H9 (cell line): Measurements from ENCODE around the gene NRDE2. TPM values are rescaled to one million over a fixed set of nuclear protein-coding genes. Genes with fewer than 3 reads are reported as not detected.

ENCODE experiments used
- DNase-seq: peaks from one replicate; pipeline ENCODE4 v3.0.0-alpha.2; 2017
- H2AFZ ChIP-seq: one replicate; pipeline ENCODE4 v1.6.1; 2013; ENCODE audit warnings: mild to moderate bottlenecking, low read length, control low read depth, moderate library complexity
- H2AK5ac ChIP-seq: 2 replicates; pipeline ENCODE4 v1.6.1; 2013; ENCODE audit warnings: low read length, control low read depth, mixed read lengths; ENCODE audit not compliant: insufficient read length
- H2BK120ac ChIP-seq: one replicate; pipeline ENCODE4 v1.6.1; 2013; ENCODE audit warnings: low read depth, mild to moderate bottlenecking, low read length, control low read depth, inconsistent platforms; ENCODE audit not compliant: poor library complexity, severe bottlenecking
- H2BK12ac ChIP-seq: 2 replicates; pipeline ENCODE4 v1.6.1; 2013; ENCODE audit warnings: low read length, control low read depth, mixed read lengths, low read depth; ENCODE audit not compliant: insufficient read length
- H2BK15ac ChIP-seq: 2 replicates; pipeline ENCODE4 v1.6.1; 2013; ENCODE audit warnings: low read depth, low read length, control low read depth
- H2BK20ac ChIP-seq: one replicate; pipeline ENCODE4 v1.6.1; 2013; ENCODE audit warnings: low read depth, mild to moderate bottlenecking, low read length, control low read depth, inconsistent platforms; ENCODE audit not compliant: poor library complexity, severe bottlenecking
- H2BK5ac ChIP-seq: 2 replicates; pipeline ENCODE4 v1.6.1; 2013; ENCODE audit warnings: low read length, control low read depth, mixed read lengths; ENCODE audit not compliant: insufficient read length
- H3K14ac ChIP-seq: 2 replicates; pipeline ENCODE4 v1.6.1; 2013; ENCODE audit warnings: low read length, control low read depth; ENCODE audit not compliant: insufficient read depth
- H3K18ac ChIP-seq: 2 replicates; pipeline ENCODE4 v1.6.1; 2013; ENCODE audit warnings: low read depth, mild to moderate bottlenecking, mixed read lengths, low read length, control low read depth; ENCODE audit not compliant: insufficient read length
- H3K23ac ChIP-seq: 2 replicates; pipeline ENCODE4 v1.6.1; 2013; ENCODE audit warnings: low read length, control low read depth, mixed read lengths, low read depth; ENCODE audit not compliant: insufficient read length
- H3K23me2 ChIP-seq: 2 replicates; pipeline ENCODE4 v1.6.1; 2013; ENCODE audit warnings: low read depth, mild to moderate bottlenecking, mixed read lengths, low read length, control low read depth; ENCODE audit not compliant: insufficient read length, poor library complexity, severe bottlenecking
- H3K27ac ChIP-seq: 2 replicates; pipeline ENCODE4 v1.5.1; 2013; ENCODE audit warnings: low read length, control low read depth, mixed read lengths, low read depth; ENCODE audit not compliant: insufficient read length
- H3K27me3 ChIP-seq: 2 replicates; pipeline ENCODE4 v1.6.1; 2013; ENCODE audit warnings: low read length, control low read depth, inconsistent platforms; ENCODE audit not compliant: insufficient read depth
- H3K4ac ChIP-seq: 2 replicates; pipeline ENCODE4 v1.6.1; 2013; ENCODE audit warnings: low read depth, mild to moderate bottlenecking, control low read depth, inconsistent platforms, low read length, moderate library complexity
- H3K4me1 ChIP-seq: 2 replicates; pipeline ENCODE4 v1.6.1; 2013; ENCODE audit warnings: low read length, control low read depth, inconsistent platforms; ENCODE audit not compliant: insufficient read depth
- H3K4me2 ChIP-seq: 2 replicates; pipeline ENCODE4 v1.6.1; 2013; ENCODE audit warnings: low read length, control low read depth, mixed read lengths; ENCODE audit not compliant: insufficient read length, insufficient read depth
- H3K56ac ChIP-seq: 2 replicates; pipeline ENCODE4 v1.6.1; 2013; ENCODE audit warnings: low read depth, mild to moderate bottlenecking, mixed read lengths, low read length, control low read depth; ENCODE audit not compliant: insufficient read length
- H3K79me1 ChIP-seq: 2 replicates; pipeline ENCODE4 v1.6.1; 2013; ENCODE audit warnings: low read depth, mild to moderate bottlenecking, moderate library complexity, low read length, control low read depth, inconsistent platforms; ENCODE audit not compliant: insufficient read depth, poor library complexity, severe bottlenecking
- H3K79me2 ChIP-seq: 2 replicates; pipeline ENCODE4 v1.6.1; 2013; ENCODE audit warnings: low read length, control low read depth, inconsistent platforms; ENCODE audit not compliant: insufficient read depth
- H3K9ac ChIP-seq: 2 replicates; pipeline ENCODE4 v1.6.1; 2013; ENCODE audit warnings: low read length, control low read depth, mixed read lengths; ENCODE audit not compliant: insufficient read length; ENCODE audit errors: extremely low read depth
- H3K9me3 ChIP-seq: one replicate; pipeline ENCODE4 v1.6.1; 2013; ENCODE audit warnings: low read depth, low read length, inconsistent platforms; ENCODE audit not compliant: control insufficient read depth
- H3T11ph ChIP-seq: one replicate; pipeline ENCODE4 v1.6.1; 2013; ENCODE audit warnings: mild to moderate bottlenecking, low read length, control low read depth, inconsistent platforms
- H4K20me1 ChIP-seq: one replicate; pipeline ENCODE4 v1.6.1; 2013; ENCODE audit not compliant: control insufficient read depth, insufficient read length, insufficient read depth
- H4K5ac ChIP-seq: 2 replicates; pipeline ENCODE4 v1.6.1; 2013; ENCODE audit warnings: low read depth, mild to moderate bottlenecking, mixed read lengths, low read length, control low read depth; ENCODE audit not compliant: insufficient read length
- H4K8ac ChIP-seq: replicated peaks from 2 replicates; pipeline ENCODE4 v1.6.1; 2013; ENCODE audit warnings: low read length, control low read depth, mixed read lengths, low read depth; ENCODE audit not compliant: insufficient read length
- H4K91ac ChIP-seq: 2 replicates; pipeline ENCODE4 v1.6.1; 2013; ENCODE audit warnings: low read depth, mild to moderate bottlenecking, moderate library complexity, mixed read lengths, low read length, control low read depth; ENCODE audit not compliant: insufficient read length
- H3K27ac Mint-ChIP-seq, 3 experiments: 2 replicates in 2 of 3; 3 replicates in 1 of 3; pipeline ENCODE4 v1.8.0; 2020 to 2021; ENCODE audit warnings: mixed read lengths in 3 of 3, mild to moderate bottlenecking in 1 of 3, moderate library complexity in 1 of 3
- H3K27me3 Mint-ChIP-seq: 2 replicates; pipeline ENCODE4 v1.8.0; 2021; ENCODE audit warnings: low read depth, mild to moderate bottlenecking, moderate library complexity, mixed read lengths
- H3K36me3 Mint-ChIP-seq, 3 experiments: 2 replicates in 2 of 3; 3 replicates in 1 of 3; pipeline ENCODE4 v1.8.0; 2020 to 2021; ENCODE audit warnings: low read depth in 3 of 3, mixed read lengths in 3 of 3; ENCODE audit not compliant: insufficient read depth in 1 of 3
- H3K4me1 Mint-ChIP-seq, 2 experiments: 2 replicates each; pipeline ENCODE4 v1.8.0; 2020; ENCODE audit warnings: mixed read lengths in 2 of 2
- H3K4me3 Mint-ChIP-seq, 2 experiments: 2 replicates in 1 of 2; 3 replicates in 1 of 2; pipeline ENCODE4 v1.8.0; 2020 to 2021; ENCODE audit warnings: mild to moderate bottlenecking in 2 of 2, mixed read lengths in 2 of 2, moderate library complexity in 1 of 2
- H3K9me3 Mint-ChIP-seq, 2 experiments: 2 replicates in 1 of 2; 3 replicates in 1 of 2; pipeline ENCODE4 v1.8.0; 2020; ENCODE audit warnings: mild to moderate bottlenecking in 2 of 2, mixed read lengths in 2 of 2, moderate library complexity in 1 of 2
- CTCF ChIP-seq: fragments of 200-600 bp; sonication (generic); conservative IDR thresholded peaks from 3 replicates; pipeline ENCODE4 v1.8.0; 2021; ENCODE audit warnings: antibody characterized with exemption, mild to moderate bottlenecking
- total RNA-seq: library from RNA; stranded (reverse); gene quantifications from 2 replicates; pipeline ENCODE4 v1.2.1, GENCODE V29; 2021

The NRDE2 gene
- total RNA-seq, 1 experiment from 2014 or later, result 21.2 TPM

GRCh38 chr14:90304502-90304901 is 27.2 kb downstream of the NRDE2 start:
- Histone ChIP-seq H3K79me1 (no peaks in the 10 kb centered on the region), H2BK20ac (no peak overlapping the region), H2BK120ac (no peak overlapping the region), H4K20me1 (no peaks in the 10 kb centered on the region), H3K14ac (no peak overlapping the region), H3K27ac (no peak overlapping the region), H3K23ac (no peak overlapping the region), H3K4me1 (peaks cover 14% of the 10 kb centered on the region; the same call in 1 of the 2 replicates), H3K27me3 (no peaks in the 10 kb centered on the region), H3K18ac (no peak overlapping the region), H2BK12ac (no peak overlapping the region), H3K23me2 (no peaks in the 10 kb centered on the region), H4K91ac (no peak overlapping the region), H4K5ac (no peak overlapping the region), H2AFZ (no peak overlapping the region), H4K8ac (no peak overlapping the region), H3K56ac (no peak overlapping the region), H3K4me2 (no peak overlapping the region), H2BK5ac (no peak overlapping the region), H3K4ac (no peak overlapping the region), H2AK5ac (no peak overlapping the region), H3T11ph (no peak overlapping the region), H3K9ac (no peak overlapping the region), H2BK15ac (no peak overlapping the region), H3K9me3 (no peaks in the 10 kb centered on the region), H3K79me2 (no peaks in the 10 kb centered on the region)
- no peak for DNase-seq
- Mint-ChIP-seq H3K36me3 (peaks cover 11 to 52% (median 32%) of the 10 kb centered on the region in 3 experiments; a peak in 6 of 7 replicates), H3K9me3 (peaks cover 5 to 8% of the 10 kb centered on the region in 2 experiments), H3K27ac (no peak overlapping the region), H3K4me3 (no peak overlapping the region), H3K4me1 (peaks cover 35 to 45% of the 10 kb centered on the region in 2 experiments), H3K27me3 (no peaks in the 10 kb centered on the region)
- no peak for TF ChIP-seq CTCF
